ENCODE measurements around the gene PLCH2. TPM values are rescaled to one million over a fixed set of nuclear protein-coding genes. Genes with fewer than 3 reads are reported as not detected.

PLCH2 gene
- total RNA-seq, 4 donors from 2014 or later, result 1.00 to 7.3 (median 4.6) TPM

Other genes with a start within 250 kb of the PLCH2 start
- 10 to 100 TPM; 24.4 to 52.4 (median 32.2) TPM for gene SKI, start 248.0 kb upstream of the PLCH2 start, total RNA-seq
- 10 to 100 TPM in 3 of 4 donors, 1 to 10 TPM in 1; 3.0 to 34.0 (median 12.5) TPM for gene MORN1, start 84.7 kb upstream of the PLCH2 start, total RNA-seq
- 100 to 1,000 TPM in 3 of 4 donors, 10 to 100 TPM in 1; 36.2 to 129 (median 111) TPM for gene RER1, start 84.4 kb upstream of the PLCH2 start, total RNA-seq
- gene PEX10, start 63.7 kb upstream of the PLCH2 start, total RNA-seq, result 10 to 100 TPM; 16.9 to 28.8 (median 21.3) TPM
- 10 to 100 TPM; 41.1 to 58.3 (median 47.3) TPM for gene PANK4, start 50.3 kb downstream of the PLCH2 start, total RNA-seq
- gene HES5, start 54.0 kb downstream of the PLCH2 start, total RNA-seq, result 1 to 10 TPM in 1 of 4 donors, under 1 TPM in 1, not detected in 2; 0.64 to 1.1 TPM
- gene TNFRSF14, start 80.1 kb downstream of the PLCH2 start, total RNA-seq, result 100 to 1,000 TPM; 178 to 758 (median 278) TPM
- 100 to 1,000 TPM in 1 of 4 donors, 10 to 100 TPM in 3; 33.7 to 101 (median 50.1) TPM for gene PRXL2B, start 110.5 kb downstream of the PLCH2 start, total RNA-seq
- gene MMEL1, start 156.7 kb downstream of the PLCH2 start, total RNA-seq, result 10 to 100 TPM in 3 of 4 donors, not detected in 1; 10.5 to 16.7 (median 12.4) TPM

Data from transverse colon (tissue), 4 donors.